Prostate gland (tissue), 2 donors: ENCODE results near the gene DMAP1. TPM values are rescaled to one million over a fixed set of nuclear protein-coding genes. Genes with fewer than 3 reads are reported as not detected.

Experiments
- DNase-seq: peaks from one replicate; pipeline ENCODE4 v3.0.0-alpha.2; 2019; ENCODE audit warnings: low spot score
- H3K27ac ChIP-seq, 2 donors: fragments of 200-600 bp; sonication (generic); 2 replicates each; pipeline ENCODE4 v1.5.1; 2017 to 2019
- H3K27me3 ChIP-seq: fragments of 200-600 bp; sonication (generic); replicated peaks from 2 replicates; pipeline ENCODE4 v1.5.1; 2019; ENCODE audit not compliant: insufficient read depth
- H3K36me3 ChIP-seq, 2 donors: fragments of 200-600 bp; sonication (generic); 1 replicate in 1 of 2; 2 replicates in 1 of 2; pipeline versions ENCODE4 v1.5.1 to v1.8.1; 2017 to 2019
- H3K4me1 ChIP-seq: fragments of 200-600 bp; sonication (generic); replicated peaks from 2 replicates; pipeline ENCODE4 v1.5.1; 2019
- H3K4me3 ChIP-seq, 2 donors: fragments of 200-600 bp; sonication (generic); 2 replicates each; pipeline ENCODE4 v1.5.1; 2017 to 2019
- H3K9me3 ChIP-seq: fragments of 200-600 bp; sonication (generic); 2 replicates; pipeline ENCODE4 v1.5.1; 2017
- CTCF ChIP-seq, 4 experiments: fragments of 200-600 bp in 2 of 4; fragments of 450-650 bp in 2 of 4; sonication (generic) in 2 of 4; IDR thresholded peaks; 1 replicate in 3 of 4; 2 replicates in 1 of 4; pipeline ENCODE4 v1.5.1; 2016 to 2019; ENCODE audit warnings: antibody characterized with exemption in 4 of 4, mild to moderate bottlenecking in 2 of 4, moderate library complexity in 2 of 4
- POLR2A ChIP-seq: fragments of 450-650 bp; IDR thresholded peaks from one replicate; pipeline ENCODE4 v1.6.1; 2016; ENCODE audit warnings: antibody characterized with exemption, mild to moderate bottlenecking
- POLR2AphosphoS5 ChIP-seq: sonication (generic); formaldehyde crosslinking; IDR thresholded peaks from one replicate; pipeline ENCODE4 v1.6.1; 2017; ENCODE audit warnings: antibody characterized with exemption
- WGBS: methylation state at CpG from one replicate; pipeline ENCODE4 v1.1.5; 2018; 5-methylcytosine and 5-hydroxymethylcytosine counted together
- intact Hi-C: fragments of 100-400 bp; cut with DNase I; formaldehyde crosslinking; loops from one replicate; pipeline ENCODE4 v1.14.2; 2022
- small RNA-seq, 2 donors: library from RNA; depleted of rRNA; stranded (forward); fragments of <200 nt; gene quantifications; one replicate each; pipeline ENCODE3, GENCODE V24; 2016
- total RNA-seq, 2 donors: library from RNA; depleted of rRNA; stranded (reverse); fragments of >200 nt; gene quantifications; one replicate each; pipeline ENCODE4 v1.1.0, GENCODE V29; 2016

Gene DMAP1
- total RNA-seq, 2 donors from 2014 or later: 50.6 to 84.0 TPM

GRCh38 chr1:44266400-44267344 lies 53.4 kb downstream of the DMAP1 start:
- DNase-seq: no peak
- H3K27ac ChIP-seq: no peak overlapping the region
- peaks cover 15% of the 10 kb centered on the region for H3K4me1 ChIP-seq
- no peak for TF ChIP-seq POLR2A
- no peak for TF ChIP-seq CTCF (IDR thresholded peaks at IDR 0.05)
- H3K36me3 ChIP-seq: no peaks in the 10 kb centered on the region
- no peak overlapping the region for H3K4me3 ChIP-seq
- intact Hi-C loops: no loop called here
- H3K9me3 ChIP-seq: no peaks in the 10 kb centered on the region
- WGBS: 91% methylated on average over 6 of the region's 6 CpGs
- no peaks in the 10 kb centered on the region for H3K27me3 ChIP-seq

- peak overlapping the region in 1 of 2 donors; percentile 13 for H3K27ac ChIP-seq
- 47% methylated on average over 5 of the region's 5 CpGs for WGBS
- H3K36me3 ChIP-seq: no peaks in the 10 kb centered on the region
- peak; percentile 12 for DNase-seq
- H3K9me3 ChIP-seq: no peaks in the 10 kb centered on the region
- peaks cover 15% of the 10 kb centered on the region for H3K4me1 ChIP-seq
- no peaks in the 10 kb centered on the region for H3K27me3 ChIP-seq
- TF ChIP-seq POLR2AphosphoS5: no peak
- no peak for TF ChIP-seq POLR2A
- TF ChIP-seq CTCF (IDR thresholded peaks at IDR 0.05): no peak
- intact Hi-C loops: no loop called here
- no peak overlapping the region for H3K4me3 ChIP-seq
These were observed 54.2 kb downstream of the DMAP1 start for GRCh38 chr1:44267438-44267837.

- H3K4me3 ChIP-seq: no peak overlapping the region
- 100% methylated on average over 1 of the region's 1 CpG for WGBS
- H3K9me3 ChIP-seq: no peaks in the 10 kb centered on the region
- peak overlapping the region in 1 of 2 donors; percentile 13 for H3K27ac ChIP-seq
- no peak for DNase-seq
- TF ChIP-seq CTCF (IDR thresholded peaks at IDR 0.05) (no peak), POLR2AphosphoS5 (no peak), POLR2A (no peak)
- intact Hi-C loops: no loop called here
- H3K27me3 ChIP-seq: no peaks in the 10 kb centered on the region
- peaks cover 15% of the 10 kb centered on the region for H3K4me1 ChIP-seq
- H3K36me3 ChIP-seq: no peaks in the 10 kb centered on the region
These were observed 54.8 kb downstream of the DMAP1 start for GRCh38 chr1:44268054-44268453.

Small RNA genes within 50 kb of the gene (small RNA-seq; reads per million reads assigned to genes)
- 0 reads per million in 2 donors for gene AL035417.1

Other genes with a start within 250 kb of the DMAP1 start
- gene DPH2, start 243.5 kb upstream of the DMAP1 start, total RNA-seq: 10 to 100 TPM; 25.4 to 31.1 TPM
- 100 to 1,000 TPM; 180 to 245 TPM for gene ATP6V0B, start 238.5 kb upstream of the DMAP1 start, total RNA-seq
- 10 to 100 TPM; 34.8 to 63.9 TPM for gene B4GALT2, start 234.3 kb upstream of the DMAP1 start, total RNA-seq
- 10 to 100 TPM; 14.3 to 23.7 TPM for gene CCDC24, start 221.9 kb upstream of the DMAP1 start, total RNA-seq
- gene SLC6A9, start 182.0 kb upstream of the DMAP1 start, total RNA-seq: 1 to 10 TPM; 4.6 to 5.6 TPM
- under 1 TPM in 1 of 2 donors, not detected in 1; 0.80 TPM for gene KLF17, start 94.7 kb upstream of the DMAP1 start, total RNA-seq
- under 1 TPM in 1 of 2 donors, not detected in 1; 0.34 TPM for gene KLF18, start 71.8 kb upstream of the DMAP1 start, total RNA-seq
- 100 to 1,000 TPM in 1 of 2 donors, 10 to 100 TPM in 1; 84.0 to 114 TPM for gene ERI3, start 141.8 kb downstream of the DMAP1 start, total RNA-seq
- gene RNF220, start 191.8 kb downstream of the DMAP1 start, total RNA-seq: 100 to 1,000 TPM; 116 to 147 TPM